Activated naive CD4-positive, alpha-beta T cell treated with Interleukin-2 at 50 U/mL for 16 hours (primary cell): ENCODE results near the gene ZIK1.

Experiments used
- DNase-seq: peaks from one replicate; pipeline ENCODE4 v3.0.0-alpha.2; 2020

Gene ZIK1

DNA sequence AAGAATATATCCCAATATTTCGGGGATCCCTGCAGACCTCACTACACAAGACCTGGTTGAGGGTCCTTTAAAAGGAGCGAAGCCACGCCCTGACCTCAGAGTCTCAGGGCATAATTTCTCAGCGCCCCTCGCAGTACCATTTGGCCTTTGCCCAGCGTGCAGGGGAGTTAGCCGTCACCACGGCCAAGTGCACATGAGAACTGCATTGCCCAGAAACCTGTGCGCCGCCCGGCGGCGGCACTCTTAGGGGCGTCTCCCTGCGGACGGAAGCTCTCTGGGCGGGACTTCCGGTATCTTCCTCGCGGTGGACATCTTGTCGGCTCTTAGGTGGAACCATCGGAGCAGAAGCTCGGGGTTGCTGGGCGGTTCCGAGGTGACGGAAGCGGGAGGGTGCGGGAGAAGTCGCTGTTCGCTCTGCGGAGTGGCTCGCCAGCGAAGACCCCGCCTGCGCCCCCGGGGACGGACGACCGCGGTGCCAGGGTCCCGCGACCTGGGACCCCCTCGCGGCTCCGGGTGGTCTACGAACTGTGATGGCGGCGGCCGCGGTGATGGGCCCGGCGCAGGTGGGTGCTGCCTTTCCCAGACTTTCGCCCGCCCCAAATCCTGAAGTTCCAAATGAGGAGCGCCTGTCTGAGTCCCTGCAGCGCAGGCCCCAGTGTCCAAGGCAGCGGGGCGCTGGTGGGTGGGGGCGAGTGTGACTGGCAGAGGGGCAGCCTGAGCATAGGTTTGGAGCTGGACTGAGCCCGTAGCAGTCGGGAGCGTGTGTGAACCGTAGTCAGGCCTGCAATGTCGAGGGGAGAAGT is 30.2 kb downstream of the ZIK1 start, which contains the start of gene ZNF134:
ZNF134 (plus strand) TSS at position 302 of the 803 bp plus-strand sequence. CDS start 5,227 bp downstream, outside the sequence.
- peak; percentile 92 for DNase-seq

DNA sequence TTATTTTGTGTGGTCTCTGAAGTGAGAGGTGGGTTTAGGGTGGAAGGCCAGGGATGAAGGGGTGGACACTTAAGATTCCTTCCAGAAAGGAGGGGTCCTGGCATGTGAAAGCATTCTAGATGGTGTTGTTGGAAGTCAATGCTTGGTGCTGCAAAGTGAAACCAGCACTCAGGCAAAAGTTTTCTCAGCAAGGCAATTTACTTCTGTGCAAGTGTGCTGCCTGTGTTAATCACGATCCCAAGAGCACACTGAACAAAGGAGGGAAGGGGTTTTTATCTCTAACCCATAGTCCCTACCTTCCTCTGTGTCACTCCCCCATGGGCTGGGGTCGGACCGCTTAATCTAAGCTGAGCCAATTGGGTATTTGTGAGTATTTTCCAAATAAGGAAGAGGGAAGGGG is 31.4 kb downstream of the ZIK1 start:
- DNase-seq = no peak

GRCh38 chr19:57620673-57621348 is 36.9 kb downstream of the ZIK1 start:
- no peak for DNase-seq

DNA sequence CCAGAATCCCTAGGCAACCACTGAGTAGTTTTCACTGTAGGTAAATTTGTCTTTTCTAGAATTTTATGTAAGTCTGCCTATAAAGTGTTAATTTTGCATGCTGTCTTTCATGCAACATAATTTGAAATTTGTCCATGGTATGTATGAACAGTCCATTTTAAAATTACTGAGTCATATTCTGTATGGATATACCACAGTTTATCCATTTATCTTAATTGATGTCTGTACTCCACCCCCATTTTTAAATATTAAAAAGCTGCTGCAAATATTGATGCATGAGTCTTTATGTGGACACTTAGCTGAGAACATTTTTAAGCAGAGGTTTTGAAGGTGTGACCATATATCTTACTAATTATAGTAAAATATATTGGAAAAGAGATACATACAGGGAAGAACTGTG is 39.1 kb downstream of the ZIK1 start:
- no peak for DNase-seq

DNA sequence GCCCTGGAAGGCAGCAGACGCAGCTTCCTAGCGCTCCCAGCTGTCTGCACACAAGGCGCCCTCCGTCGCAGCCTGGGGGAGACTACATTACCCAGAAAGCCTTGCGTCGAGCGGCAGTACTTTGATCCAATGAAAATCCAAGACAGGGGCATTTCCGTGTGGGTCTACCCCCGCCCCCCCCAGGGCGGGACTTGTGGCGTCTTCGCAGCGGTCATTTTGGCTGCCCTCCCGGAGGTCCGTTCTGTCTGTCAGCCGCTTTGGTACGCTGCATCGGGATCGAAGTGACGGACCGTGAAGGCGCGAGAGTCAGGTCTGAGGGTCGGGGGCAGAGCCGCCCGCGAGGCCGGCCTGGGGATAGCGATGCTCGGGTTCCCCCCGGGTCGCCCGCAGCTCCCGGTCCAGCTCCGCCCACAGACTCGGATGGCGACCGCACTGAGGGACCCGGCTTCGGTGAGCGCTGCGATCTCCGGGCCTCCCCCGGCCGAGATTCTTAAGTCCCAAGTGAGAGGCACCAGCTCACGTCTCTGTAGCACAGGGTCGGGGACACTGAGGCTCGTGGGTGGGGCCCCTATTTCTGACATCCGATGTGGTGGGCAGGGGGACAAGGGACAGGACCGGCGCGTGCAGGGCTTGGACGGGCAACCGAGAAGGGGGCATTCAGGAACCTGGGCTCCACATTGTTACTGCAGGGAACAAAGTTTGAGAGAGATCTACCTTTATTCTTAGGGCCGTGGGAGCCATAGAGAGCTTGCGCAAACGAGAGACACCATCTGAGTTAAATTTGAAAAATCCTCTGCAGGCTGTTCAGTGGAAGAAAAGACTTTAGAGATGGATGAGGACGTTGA is 49.3 kb downstream of the ZIK1 start, which contains the start of gene ZNF211:
ZNF211 (plus strand) TSS at position 182 of the 845 bp plus-strand sequence; CDS start at position 361, 179 bp downstream.
- peak; percentile 88 for DNase-seq

DNA sequence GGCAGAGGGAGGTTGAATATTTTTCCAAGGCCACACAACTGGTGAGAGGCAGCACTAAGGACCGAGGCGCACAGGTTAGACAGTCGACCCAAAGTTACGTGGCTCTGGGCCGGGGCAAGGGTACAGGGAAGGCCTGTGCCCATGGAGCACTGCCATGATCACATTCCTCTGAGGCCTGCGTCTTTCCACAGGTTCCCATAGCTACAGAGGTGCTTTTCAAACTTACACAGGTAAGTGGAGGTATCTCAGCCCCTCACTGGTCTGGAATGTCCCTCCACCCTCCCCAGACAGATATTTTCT is 49.8 kb downstream of the ZIK1 start:
- no peak for DNase-seq

DNA sequence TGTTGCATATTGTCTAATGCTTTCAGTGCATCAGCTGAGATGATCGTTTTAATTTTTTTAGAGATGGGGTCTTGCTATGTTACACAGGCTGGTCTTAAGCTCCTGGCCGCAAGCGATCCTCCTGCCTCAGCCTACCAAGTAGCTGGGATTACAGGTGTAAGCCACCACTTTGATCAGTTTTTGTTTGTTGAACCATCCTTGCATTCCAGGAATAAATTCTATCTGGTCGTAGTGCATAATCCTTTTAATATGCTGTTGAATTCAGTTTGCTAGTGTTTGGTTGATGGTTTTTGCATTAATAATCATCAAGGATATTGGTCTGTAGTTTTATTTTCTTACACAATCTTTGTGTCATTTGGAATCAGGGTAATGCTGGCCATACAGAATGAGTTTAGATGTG is 53.4 kb downstream of the ZIK1 start:
- DNase-seq = no peak

DNA sequence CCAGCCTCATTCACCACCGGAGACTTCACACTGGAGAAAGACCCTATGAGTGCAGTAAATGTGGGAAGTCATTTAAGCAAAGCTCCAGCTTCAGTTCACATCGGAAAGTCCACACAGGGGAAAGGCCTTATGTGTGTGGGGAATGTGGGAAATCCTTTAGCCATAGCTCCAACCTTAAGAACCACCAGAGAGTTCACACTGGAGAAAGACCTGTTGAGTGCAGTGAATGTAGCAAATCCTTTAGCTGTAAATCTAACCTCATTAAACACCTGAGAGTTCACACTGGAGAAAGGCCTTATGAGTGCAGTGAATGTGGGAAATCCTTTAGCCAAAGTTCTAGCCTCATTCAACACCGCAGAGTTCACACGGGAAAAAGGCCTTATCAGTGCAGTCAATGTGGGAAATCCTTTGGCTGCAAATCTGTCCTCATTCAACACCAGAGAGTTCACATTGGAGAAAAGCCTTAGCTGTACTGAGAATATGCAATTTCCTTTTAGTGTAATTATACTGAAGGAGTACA is 57.8 kb downstream of the ZIK1 start:
- DNase-seq = no peak

- DNase-seq = no peak
These were observed 58.6 kb downstream of the ZIK1 start for GRCh38 chr19:57642396-57643046.
